ENCODE data around the gene RPS6KC1.

RPS6KC1 gene

GRCh38 chr1:213166852-213167251, 115.8 kb downstream of the RPS6KC1 start:
- TF ChIP-seq CTCF (IDR thresholded peaks at IDR 0.05; ENCODE audit: low read depth, low read length, missing control alignments), result no peak
- no peak for DNase-seq (ENCODE audit: extremely low read depth, low read depth)
- H3K4me3 ChIP-seq (replicated peaks; ENCODE audit: low read depth, low read length), result no peak overlapping the region

- no peak for DNase-seq (ENCODE audit: extremely low read depth, low read depth)
- no peak overlapping the region for H3K4me3 ChIP-seq (replicated peaks; ENCODE audit: low read depth, low read length)
- TF ChIP-seq CTCF (IDR thresholded peaks at IDR 0.05; ENCODE audit: low read depth, low read length, missing control alignments), result no peak
These were observed 120.7 kb downstream of the RPS6KC1 start for GRCh38 chr1:213171711-213172110.

- no peak for DNase-seq (ENCODE audit: extremely low read depth, low read depth)
- TF ChIP-seq CTCF (IDR thresholded peaks at IDR 0.05; ENCODE audit: low read depth, low read length, missing control alignments), result no peak
These were observed 125.3 kb downstream of the RPS6KC1 start for GRCh38 chr1:213176341-213176740.

GRCh38 chr1:213179784-213180183, 128.7 kb downstream of the RPS6KC1 start:
- no peak overlapping the region for H3K4me3 ChIP-seq (replicated peaks; ENCODE audit: low read depth, low read length)
- TF ChIP-seq CTCF (IDR thresholded peaks at IDR 0.05; ENCODE audit: low read depth, low read length, missing control alignments), result no peak
- DNase-seq (ENCODE audit: extremely low read depth, low read depth), result no peak

More at GRCh38 chr1:213176341-213176740, 125.3 kb downstream of the RPS6KC1 start:
- no peak overlapping the region for H3K4me3 ChIP-seq (replicated peaks; ENCODE audit: low read depth, low read length)

GRCh38 chr1:213180833-213181232, 129.8 kb downstream of the RPS6KC1 start:
- no peak overlapping the region for H3K4me3 ChIP-seq (replicated peaks; ENCODE audit: low read depth, low read length)
- TF ChIP-seq CTCF (IDR thresholded peaks at IDR 0.05; ENCODE audit: low read depth, low read length, missing control alignments), result no peak
- no peak for DNase-seq (ENCODE audit: extremely low read depth, low read depth)

GRCh38 chr1:213183036-213183672, 132.1 kb downstream of the RPS6KC1 start:
- no peak for DNase-seq (ENCODE audit: extremely low read depth, low read depth)
- no peak for TF ChIP-seq CTCF (IDR thresholded peaks at IDR 0.05; ENCODE audit: low read depth, low read length, missing control alignments)
- H3K4me3 ChIP-seq (replicated peaks; ENCODE audit: low read depth, low read length), result no peak overlapping the region

- no peak overlapping the region for H3K4me3 ChIP-seq (replicated peaks; ENCODE audit: low read depth, low read length)
- no peak for DNase-seq (ENCODE audit: extremely low read depth, low read depth)
- TF ChIP-seq CTCF (IDR thresholded peaks at IDR 0.05; ENCODE audit: low read depth, low read length, missing control alignments), result no peak
These were observed 135.1 kb downstream of the RPS6KC1 start for GRCh38 chr1:213186168-213186567.

Data from HFF-Myc (cell line).